Loucy (cell line): ENCODE measurements around the gene ROGDI.

Experiments used
- CTCF ChIP-seq: fragments of 200-600 bp; sonication (generic); conservative IDR thresholded peaks from 2 replicates; pipeline ENCODE4 v1.5.1; 2014; ENCODE audit warnings: mild to moderate bottlenecking, antibody characterized with exemption, low read length
- EZH2phosphoT487 ChIP-seq: fragments of 200-600 bp; IDR thresholded peaks from 2 replicates; pipeline ENCODE4 v1.6.1; 2018; ENCODE audit warnings: antibody characterized with exemption, mild to moderate bottlenecking, moderate library complexity, borderline replicate concordance

GRCh38 chr16:4747906-4748681 is 54.3 kb downstream of the ROGDI start:
- TF ChIP-seq CTCF: no peak
- no peak for TF ChIP-seq EZH2phosphoT487
